Uterus (tissue), 4 donors: ENCODE results near the gene CADM2. TPM values are rescaled to one million over a fixed set of nuclear protein-coding genes. Genes with fewer than 3 reads are reported as not detected.

Experiments used
- DNase-seq, 2 donors: peaks; one replicate each; pipeline ENCODE4 v3.0.0-alpha.2; 2019 to 2020
- H3K27ac ChIP-seq, 2 donors: fragments of 200-600 bp; sonication (generic); 1 replicate in 1 of 2; 2 replicates in 1 of 2; pipeline ENCODE4 v1.5.1; 2016 to 2018
- H3K27me3 ChIP-seq, 2 donors: fragments of 200-600 bp; sonication (generic); one replicate each; pipeline ENCODE4 v1.5.1; 2018 to 2019; ENCODE audit warnings: control low read depth in 1 of 2
- H3K36me3 ChIP-seq, 2 donors: fragments of 200-600 bp; sonication (generic); one replicate each; pipeline ENCODE4 v1.5.1; 2019; ENCODE audit warnings: control low read depth in 1 of 2
- H3K4me1 ChIP-seq, 2 donors: fragments of 200-600 bp; sonication (generic); one replicate each; pipeline ENCODE4 v1.5.1; 2018 to 2019; ENCODE audit warnings: control low read depth in 1 of 2
- H3K4me3 ChIP-seq, 2 donors: fragments of 200-600 bp; sonication (generic); 1 replicate in 1 of 2; 2 replicates in 1 of 2; pipeline ENCODE4 v1.5.1; 2018 to 2019; ENCODE audit warnings: mild to moderate bottlenecking in 1 of 2
- H3K9me3 ChIP-seq, 2 donors: fragments of 200-600 bp; sonication (generic); one replicate each; pipeline ENCODE4 v1.5.1; 2019; ENCODE audit warnings: control low read depth in 1 of 2
- POLR2A ChIP-seq, 2 donors: fragments of 450-650 bp; IDR thresholded peaks; one replicate each; pipeline ENCODE4 v1.6.1; 2016; ENCODE audit warnings: antibody characterized with exemption in 2 of 2, mild to moderate bottlenecking in 1 of 2, moderate library complexity in 1 of 2
- intact Hi-C: fragments of 100-400 bp; cut with DNase I; formaldehyde crosslinking; loops from one replicate; pipeline ENCODE4 v1.15.1; 2023; ENCODE audit warnings: low total_unique reads
- total RNA-seq, 4 donors: library from RNA; depleted of rRNA in 3 of 4; stranded (reverse); fragments of >200 nt in 3 of 4; gene quantifications; one replicate each; pipeline versions ENCODE4 v1.1.0 to v1.2.4, GENCODE V29; 2014 to 2023
- TF ChIP-seq, protein P1 (sequence below), 4 experiments: fragments of 200-600 bp in 2 of 4; fragments of 450-650 bp in 2 of 4; sonication (generic) in 2 of 4; IDR thresholded peaks; one replicate each; pipeline ENCODE4 v1.5.1; 2016 to 2019; ENCODE audit warnings: antibody characterized with exemption in 4 of 4, mild to moderate bottlenecking in 2 of 4, moderate library complexity in 1 of 4
- donor health status: DM: yes; HTN: yes; CAD: no.

The CADM2 gene
- total RNA-seq, 4 donors from 2014 or later: 0.29 to 6.6 (median 0.85) TPM; not detected in 1

DNA sequence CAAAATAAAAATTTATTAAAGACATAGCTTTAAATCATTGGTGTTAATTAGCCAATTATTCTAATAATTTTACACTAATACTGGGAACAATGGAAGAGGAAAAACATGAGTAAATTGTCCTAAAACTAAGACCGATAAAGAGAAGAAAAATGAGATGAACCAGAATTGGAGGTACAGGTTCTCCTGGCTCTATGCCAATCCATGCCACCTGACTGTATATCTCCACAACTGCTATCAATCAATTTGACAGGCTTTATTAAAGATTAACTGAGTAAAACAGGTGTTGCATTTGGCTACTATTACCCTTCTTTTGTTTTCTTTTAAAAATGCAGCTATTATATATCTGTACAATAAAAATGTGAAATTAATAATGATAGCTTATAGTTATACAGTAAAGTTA is 850.0 kb downstream of the CADM2 start:
- intact Hi-C loops: no loop called here
- Histone ChIP-seq H3K27ac (no peak overlapping the region), H3K9me3 (no peaks in the 10 kb centered on the region), H3K4me1 (no peaks in the 10 kb centered on the region), H3K4me3 (no peak overlapping the region), H3K27me3 (no peaks in the 10 kb centered on the region), H3K36me3 (no peaks in the 10 kb centered on the region)
- DNase-seq: no peak
- TF ChIP-seq, protein P1, sequence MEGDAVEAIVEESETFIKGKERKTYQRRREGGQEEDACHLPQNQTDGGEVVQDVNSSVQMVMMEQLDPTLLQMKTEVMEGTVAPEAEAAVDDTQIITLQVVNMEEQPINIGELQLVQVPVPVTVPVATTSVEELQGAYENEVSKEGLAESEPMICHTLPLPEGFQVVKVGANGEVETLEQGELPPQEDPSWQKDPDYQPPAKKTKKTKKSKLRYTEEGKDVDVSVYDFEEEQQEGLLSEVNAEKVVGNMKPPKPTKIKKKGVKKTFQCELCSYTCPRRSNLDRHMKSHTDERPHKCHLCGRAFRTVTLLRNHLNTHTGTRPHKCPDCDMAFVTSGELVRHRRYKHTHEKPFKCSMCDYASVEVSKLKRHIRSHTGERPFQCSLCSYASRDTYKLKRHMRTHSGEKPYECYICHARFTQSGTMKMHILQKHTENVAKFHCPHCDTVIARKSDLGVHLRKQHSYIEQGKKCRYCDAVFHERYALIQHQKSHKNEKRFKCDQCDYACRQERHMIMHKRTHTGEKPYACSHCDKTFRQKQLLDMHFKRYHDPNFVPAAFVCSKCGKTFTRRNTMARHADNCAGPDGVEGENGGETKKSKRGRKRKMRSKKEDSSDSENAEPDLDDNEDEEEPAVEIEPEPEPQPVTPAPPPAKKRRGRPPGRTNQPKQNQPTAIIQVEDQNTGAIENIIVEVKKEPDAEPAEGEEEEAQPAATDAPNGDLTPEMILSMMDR (IDR thresholded peaks at IDR 0.05): no peak
- no peak for TF ChIP-seq POLR2A (IDR thresholded peaks at IDR 0.05)

DNA sequence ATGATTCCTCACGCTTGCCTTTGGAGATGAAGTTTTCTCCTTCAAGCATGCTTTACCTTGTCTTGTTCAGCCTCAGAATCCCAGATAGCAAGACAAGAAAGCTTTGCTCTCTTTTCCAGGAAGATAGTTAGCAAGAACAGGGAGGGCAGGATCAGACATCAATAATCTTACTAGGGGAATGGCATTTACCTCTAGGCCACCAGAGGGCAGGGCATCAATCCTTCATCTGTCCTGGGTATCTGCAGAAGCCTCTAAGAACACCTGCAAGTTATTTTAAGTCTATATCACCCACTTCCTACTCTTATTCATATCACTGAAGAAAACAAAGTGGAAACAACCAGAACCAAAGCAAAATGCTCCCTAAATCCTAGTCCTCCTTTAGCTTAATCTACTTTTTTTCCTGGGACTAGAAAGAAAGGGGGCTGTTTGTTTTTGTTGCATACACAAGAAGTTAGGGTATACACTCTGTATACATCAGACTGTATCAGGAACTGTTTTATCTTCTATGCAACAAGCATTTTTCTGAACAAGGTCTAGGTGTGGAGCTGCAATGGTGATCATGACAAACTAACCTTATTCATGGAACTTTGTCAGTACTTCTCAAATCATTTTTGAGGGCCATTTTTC is 862.5 kb downstream of the CADM2 start:
- intact Hi-C loops: no loop called here
- H3K36me3 ChIP-seq: no peaks in the 10 kb centered on the region
- H3K4me1 ChIP-seq: no peaks in the 10 kb centered on the region
- no peaks in the 10 kb centered on the region for H3K27me3 ChIP-seq
- DNase-seq: no peak
- H3K9me3 ChIP-seq: no peaks in the 10 kb centered on the region
- TF ChIP-seq POLR2A (IDR thresholded peaks at IDR 0.05): no peak
- TF ChIP-seq, protein P1 (IDR thresholded peaks at IDR 0.05): no peak
- no peak overlapping the region for H3K27ac ChIP-seq
- H3K4me3 ChIP-seq: no peak overlapping the region

GRCh38 chr3:85835857-85836440 is 877.2 kb downstream of the CADM2 start:
- no peak overlapping the region for H3K27ac ChIP-seq
- H3K27me3 ChIP-seq: no peaks in the 10 kb centered on the region
- no peak for DNase-seq
- no peaks in the 10 kb centered on the region for H3K36me3 ChIP-seq
- intact Hi-C loops: no loop called here
- H3K4me3 ChIP-seq: no peak overlapping the region
- TF ChIP-seq POLR2A (IDR thresholded peaks at IDR 0.05): no peak
- TF ChIP-seq, protein P1 (IDR thresholded peaks at IDR 0.05): no peak
- no peaks in the 10 kb centered on the region for H3K4me1 ChIP-seq
- H3K9me3 ChIP-seq: no peaks in the 10 kb centered on the region

DNA sequence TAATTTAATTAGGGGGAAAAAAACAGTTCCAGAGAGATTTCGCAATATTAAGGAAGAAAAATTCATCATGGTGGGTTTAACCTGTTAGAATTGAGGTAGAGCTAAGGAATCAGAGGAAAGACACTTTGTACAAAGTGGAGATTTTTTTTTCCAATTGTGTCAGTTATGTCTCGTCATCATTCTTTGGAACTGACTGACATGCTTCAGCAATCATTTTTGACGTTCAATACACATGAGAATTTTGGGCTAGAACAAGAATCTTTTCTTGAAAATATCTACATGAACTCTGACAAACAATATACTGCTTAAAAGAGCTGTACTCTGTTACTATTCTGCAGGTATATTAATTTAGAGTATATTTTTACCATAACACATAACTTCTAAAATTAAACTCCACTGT is 878.6 kb downstream of the CADM2 start:
- Histone ChIP-seq H3K4me1 (no peaks in the 10 kb centered on the region), H3K9me3 (no peaks in the 10 kb centered on the region), H3K36me3 (no peaks in the 10 kb centered on the region), H3K27me3 (no peaks in the 10 kb centered on the region), H3K4me3 (no peak overlapping the region), H3K27ac (no peak overlapping the region)
- intact Hi-C loops: no loop called here
- TF ChIP-seq POLR2A (IDR thresholded peaks at IDR 0.05): no peak
- TF ChIP-seq, protein P1 (IDR thresholded peaks at IDR 0.05): no peak
- no peak for DNase-seq

GRCh38 chr3:85838921-85839320 is 880.1 kb downstream of the CADM2 start:
- Histone ChIP-seq H3K4me3 (no peak overlapping the region), H3K4me1 (no peaks in the 10 kb centered on the region), H3K36me3 (no peaks in the 10 kb centered on the region), H3K27ac (no peak overlapping the region), H3K9me3 (no peaks in the 10 kb centered on the region), H3K27me3 (no peaks in the 10 kb centered on the region)
- intact Hi-C loops: no loop called here
- DNase-seq: no peak
- no peak for TF ChIP-seq POLR2A (IDR thresholded peaks at IDR 0.05)
- TF ChIP-seq, protein P1 (IDR thresholded peaks at IDR 0.05): no peak
